Measurements from ENCODE around the gene SNX3.

SNX3 gene

GRCh38 chr6:108168501-108169463, 92.1 kb downstream of the SNX3 start:
- Histone ChIP-seq H3K4me2 (ENCODE audit: insufficient read depth, low read length) (no peak overlapping the region), H4K20me1 (ENCODE audit: insufficient read depth, low read length) (no peaks in the 10 kb centered on the region), H2AFZ (ENCODE audit: low read depth, low read length) (no peak overlapping the region), H3K4me1 (ENCODE audit: insufficient read depth, low read length) (no peaks in the 10 kb centered on the region), H3K27ac (ENCODE audit: low read length) (no peak overlapping the region), H3K79me2 (ENCODE audit: insufficient read depth, low read length) (no peaks in the 10 kb centered on the region), H3K9ac (ENCODE audit: low read depth, low read length) (no peak overlapping the region), H3K36me3 (ENCODE audit: insufficient read depth, low read length) (no peaks in the 10 kb centered on the region), H3K9me3 (ENCODE audit: insufficient read depth, low read length, severe bottlenecking) (no peaks in the 10 kb centered on the region), H3K27me3 (ENCODE audit: insufficient read depth, low read length, poor library complexity) (no peaks in the 10 kb centered on the region), H3K4me3 (ENCODE audit: low read depth in 1 of 2, low read length in 2 of 2) (no peak overlapping the region)
- ATAC-seq (ENCODE audit: insufficient read depth, low read depth) = no peak
- no peak for DNase-seq
- TF ChIP-seq EZH2 (IDR thresholded peaks at IDR 0.05; ENCODE audit: borderline replicate concordance, low read depth, low read length, severe bottlenecking) (no peak), CTCF (IDR thresholded peaks at IDR 0.05; ENCODE audit: borderline replicate concordance, extremely low read depth, low read length, poor library complexity, severe bottlenecking) (no peak)

- Histone ChIP-seq H3K36me3 (ENCODE audit: insufficient read depth, low read length) (no peaks in the 10 kb centered on the region), H3K79me2 (ENCODE audit: insufficient read depth, low read length) (no peaks in the 10 kb centered on the region), H3K27me3 (ENCODE audit: insufficient read depth, low read length, poor library complexity) (no peaks in the 10 kb centered on the region), H3K4me3 (ENCODE audit: low read depth in 1 of 2, low read length in 2 of 2) (no peak overlapping the region), H2AFZ (ENCODE audit: low read depth, low read length) (no peak overlapping the region), H3K27ac (ENCODE audit: low read length) (no peak overlapping the region), H3K4me2 (ENCODE audit: insufficient read depth, low read length) (no peak overlapping the region), H3K9me3 (ENCODE audit: insufficient read depth, low read length, severe bottlenecking) (no peaks in the 10 kb centered on the region), H4K20me1 (ENCODE audit: insufficient read depth, low read length) (no peaks in the 10 kb centered on the region), H3K4me1 (ENCODE audit: insufficient read depth, low read length) (no peaks in the 10 kb centered on the region), H3K9ac (ENCODE audit: low read depth, low read length) (no peak overlapping the region)
- DNase-seq (no peak), ATAC-seq (ENCODE audit: insufficient read depth, low read depth) (no peak)
- no peak for TF ChIP-seq EZH2 (IDR thresholded peaks at IDR 0.05; ENCODE audit: borderline replicate concordance, low read depth, low read length, severe bottlenecking)
- TF ChIP-seq CTCF (IDR thresholded peaks at IDR 0.05; ENCODE audit: borderline replicate concordance, extremely low read depth, low read length, poor library complexity, severe bottlenecking) = no peak
These were observed 92.8 kb downstream of the SNX3 start for GRCh38 chr6:108168090-108168463.

- Histone ChIP-seq H3K9me3 (ENCODE audit: insufficient read depth, low read length, severe bottlenecking) (no peaks in the 10 kb centered on the region), H3K9ac (ENCODE audit: low read depth, low read length) (no peak overlapping the region), H3K79me2 (ENCODE audit: insufficient read depth, low read length) (no peaks in the 10 kb centered on the region), H2AFZ (ENCODE audit: low read depth, low read length) (no peak overlapping the region), H3K27ac (ENCODE audit: low read length) (no peak overlapping the region), H3K4me2 (ENCODE audit: insufficient read depth, low read length) (no peak overlapping the region), H3K4me3 (ENCODE audit: low read depth in 1 of 2, low read length in 2 of 2) (no peak overlapping the region), H3K36me3 (ENCODE audit: insufficient read depth, low read length) (no peaks in the 10 kb centered on the region), H3K4me1 (ENCODE audit: insufficient read depth, low read length) (no peaks in the 10 kb centered on the region), H3K27me3 (ENCODE audit: insufficient read depth, low read length, poor library complexity) (no peaks in the 10 kb centered on the region), H4K20me1 (ENCODE audit: insufficient read depth, low read length) (no peaks in the 10 kb centered on the region)
- TF ChIP-seq CTCF (IDR thresholded peaks at IDR 0.05; ENCODE audit: borderline replicate concordance, extremely low read depth, low read length, poor library complexity, severe bottlenecking) (no peak), EZH2 (IDR thresholded peaks at IDR 0.05; ENCODE audit: borderline replicate concordance, low read depth, low read length, severe bottlenecking) (no peak)
- ATAC-seq (ENCODE audit: insufficient read depth, low read depth) (no peak), DNase-seq (no peak)
These were observed 93.3 kb downstream of the SNX3 start for GRCh38 chr6:108167449-108168089.

Measured in DND-41 (cell line).